Upper lobe of left lung (tissue), 6 donors: ENCODE data around the gene SLFN12L. TPM values are rescaled to one million over a fixed set of nuclear protein-coding genes. Genes with fewer than 3 reads are reported as not detected.

Experiments
- ATAC-seq, 2 donors: fragments of 200-7000 bp; cut with Tn5 transposase; one replicate each; pipeline ENCODE4 v1.9.1; 2022; ENCODE audit warnings: mild to moderate bottlenecking in 2 of 2, moderate library complexity in 2 of 2; ENCODE audit not compliant: low FRiP score in 2 of 2
- DNase-seq, 2 donors: peaks; one replicate each; pipeline ENCODE4 v3.0.0-alpha.2; 2019 to 2020
- H3K27ac ChIP-seq, 4 donors: fragments of 200-600 bp; sonication (generic); one replicate each; pipeline ENCODE4 v1.5.1; 2016 to 2019
- H3K27me3 ChIP-seq, 4 donors: fragments of 200-600 bp; sonication (generic); one replicate each; pipeline ENCODE4 v1.5.1; 2017 to 2019
- H3K36me3 ChIP-seq, 4 donors: fragments of 200-600 bp; sonication (generic); one replicate each; pipeline ENCODE4 v1.5.1; 2016 to 2019
- H3K4me1 ChIP-seq, 4 donors: fragments of 200-600 bp; sonication (generic); one replicate each; pipeline ENCODE4 v1.5.1; 2018 to 2019
- H3K4me3 ChIP-seq, 4 donors: fragments of 200-600 bp; sonication (generic); one replicate each; pipeline ENCODE4 v1.5.1; 2017 to 2019; ENCODE audit warnings: mild to moderate bottlenecking in 2 of 4, moderate library complexity in 1 of 4
- H3K9me3 ChIP-seq, 4 donors: fragments of 200-600 bp; sonication (generic); one replicate each; pipeline ENCODE4 v1.5.1; 2018 to 2019
- EP300 ChIP-seq, 4 donors: sonication (generic); formaldehyde crosslinking; IDR thresholded peaks; one replicate each; pipeline ENCODE4 v1.5.1; 2017; ENCODE audit warnings: antibody characterized with exemption in 4 of 4, control low read depth in 2 of 4
- POLR2A ChIP-seq, 4 donors: fragments of 450-650 bp; IDR thresholded peaks; one replicate each; pipeline ENCODE4 v1.5.1; 2016 to 2017; ENCODE audit warnings: antibody characterized with exemption in 4 of 4, mild to moderate bottlenecking in 2 of 4
- POLR2AphosphoS5 ChIP-seq, 2 donors: sonication (generic); formaldehyde crosslinking; IDR thresholded peaks; one replicate each; pipeline ENCODE4 v1.5.1; 2017; ENCODE audit warnings: antibody characterized with exemption in 2 of 2
- WGBS, 2 donors: methylation state at CpG; one replicate each; pipeline ENCODE4 v1.1.5; 2017 to 2018; 5-methylcytosine and 5-hydroxymethylcytosine counted together
- total RNA-seq, 6 donors: library from RNA; depleted of rRNA in 4 of 6; stranded (reverse); fragments of >200 nt in 4 of 6; gene quantifications; one replicate each; pipeline versions ENCODE4 v1.1.0 to v1.2.1, GENCODE V29; 2016 to 2021
- TF ChIP-seq, protein P1 (sequence below), 6 experiments: fragments of 450-650 bp in 4 of 6; fragments of 200-600 bp in 2 of 6; sonication (generic) in 2 of 6; IDR thresholded peaks; one replicate each; pipeline ENCODE4 v1.5.1; 2016 to 2019; ENCODE audit warnings: antibody characterized with exemption in 6 of 6
- donor health status: DM: no; HTN: no; CAD: no; lungs with moderate emphysema.
- donor health status: DM: no; HTN: yes; CAD: no; lungs with severe emphysema.

SLFN12L gene
- 10 to 100 TPM in 2 of 6 donors, 1 to 10 TPM in 4; 2.5 to 26.2 (median 5.9) TPM for total RNA-seq

DNA sequence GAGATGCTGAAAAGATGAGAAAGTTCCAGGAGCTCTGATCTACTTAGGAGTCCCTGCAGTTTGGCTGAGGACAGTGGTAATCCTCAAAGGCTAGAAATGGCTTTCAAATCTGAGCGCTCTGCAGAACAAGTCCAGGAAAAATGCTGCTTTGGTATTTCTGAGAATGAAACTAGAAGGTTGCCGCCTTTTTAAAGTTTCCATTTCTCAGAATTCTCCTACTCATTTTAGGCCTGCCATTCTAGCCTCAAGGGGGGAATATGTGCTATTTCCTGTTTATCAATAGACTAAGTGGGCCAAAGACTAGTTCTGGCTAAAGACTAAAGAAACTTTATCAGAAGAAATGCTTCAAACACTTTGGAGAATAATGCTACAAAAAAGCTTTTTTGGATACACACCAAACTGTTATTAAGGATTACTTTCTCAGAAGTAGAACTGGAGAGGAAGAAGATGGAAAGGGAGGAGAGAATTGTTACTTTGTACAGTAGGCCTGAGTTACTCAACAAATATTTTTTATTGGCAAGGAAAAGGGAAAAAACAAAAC, at the start of gene SLFN12L:
Gene SLFN12L, minus strand, starts transcription at position 78 of the 541 bp plus-strand sequence. CDS start 15,314 bp downstream, outside the sequence.
- H3K4me3 ChIP-seq: peak within 1 kb of the TSS in 3 of 4 donors; percentile 10 to 31 (median 21)
- H3K36me3 ChIP-seq: no peaks in the 10 kb centered on the region
- ATAC-seq (peak in 1 of 2 donors; percentile 46), DNase-seq (no peak)
- TF ChIP-seq, protein P1, sequence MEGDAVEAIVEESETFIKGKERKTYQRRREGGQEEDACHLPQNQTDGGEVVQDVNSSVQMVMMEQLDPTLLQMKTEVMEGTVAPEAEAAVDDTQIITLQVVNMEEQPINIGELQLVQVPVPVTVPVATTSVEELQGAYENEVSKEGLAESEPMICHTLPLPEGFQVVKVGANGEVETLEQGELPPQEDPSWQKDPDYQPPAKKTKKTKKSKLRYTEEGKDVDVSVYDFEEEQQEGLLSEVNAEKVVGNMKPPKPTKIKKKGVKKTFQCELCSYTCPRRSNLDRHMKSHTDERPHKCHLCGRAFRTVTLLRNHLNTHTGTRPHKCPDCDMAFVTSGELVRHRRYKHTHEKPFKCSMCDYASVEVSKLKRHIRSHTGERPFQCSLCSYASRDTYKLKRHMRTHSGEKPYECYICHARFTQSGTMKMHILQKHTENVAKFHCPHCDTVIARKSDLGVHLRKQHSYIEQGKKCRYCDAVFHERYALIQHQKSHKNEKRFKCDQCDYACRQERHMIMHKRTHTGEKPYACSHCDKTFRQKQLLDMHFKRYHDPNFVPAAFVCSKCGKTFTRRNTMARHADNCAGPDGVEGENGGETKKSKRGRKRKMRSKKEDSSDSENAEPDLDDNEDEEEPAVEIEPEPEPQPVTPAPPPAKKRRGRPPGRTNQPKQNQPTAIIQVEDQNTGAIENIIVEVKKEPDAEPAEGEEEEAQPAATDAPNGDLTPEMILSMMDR (IDR thresholded peaks at IDR 0.05): no peak
- TF ChIP-seq POLR2AphosphoS5 (IDR thresholded peaks at IDR 0.05) (no peak), POLR2A (IDR thresholded peaks at IDR 0.05) (no peak), EP300 (IDR thresholded peaks at IDR 0.05) (no peak)
- no peaks in the 10 kb centered on the region for H3K27me3 ChIP-seq
- 43 to 61% methylated on average over 2 of the region's 2 CpGs for WGBS, 2 donors
- no peaks in the 10 kb centered on the region for H3K9me3 ChIP-seq
- peak within 1 kb of the TSS; percentile 37 to 72 (median 52) for H3K27ac ChIP-seq
- peaks cover 17 to 56% (median 36%) of the 10 kb centered on the region in 4 donors for H3K4me1 ChIP-seq

- H3K4me3 ChIP-seq: peak overlapping the region in 3 of 4 donors; percentile 66 to 74 (median 69)
- peak; percentile 12 to 35 for ATAC-seq
- H3K9me3 ChIP-seq: no peaks in the 10 kb centered on the region
- TF ChIP-seq, protein P1 (IDR thresholded peaks at IDR 0.05): no peak
- TF ChIP-seq POLR2AphosphoS5 (IDR thresholded peaks at IDR 0.05) (no peak), POLR2A (IDR thresholded peaks at IDR 0.05) (no peak), EP300 (IDR thresholded peaks at IDR 0.05) (no peak)
- H3K36me3 ChIP-seq: no peaks in the 10 kb centered on the region
- H3K27me3 ChIP-seq: no peaks in the 10 kb centered on the region
- peak overlapping the region; percentile 91 to 97 (median 95) for H3K27ac ChIP-seq
- WGBS, 2 donors: 24 to 26% methylated on average over 7 of the region's 7 CpGs
- no peak for DNase-seq
- H3K4me1 ChIP-seq: peaks cover 15 to 41% (median 25%) of the 10 kb centered on the region in 4 donors
Measured at GRCh38 chr17:35586569-35587073, 49.1 kb upstream of the SLFN12L start.

- Histone ChIP-seq H3K9me3 (no peaks in the 10 kb centered on the region), H3K4me1 (peaks cover 14 to 23% (median 18%) of the 10 kb centered on the region in 4 donors), H3K27ac (no peak overlapping the region), H3K36me3 (no peaks in the 10 kb centered on the region), H3K27me3 (no peaks in the 10 kb centered on the region), H3K4me3 (no peak overlapping the region)
- no peak for DNase-seq
- TF ChIP-seq, protein P1 (IDR thresholded peaks at IDR 0.05): no peak
- TF ChIP-seq POLR2AphosphoS5 (IDR thresholded peaks at IDR 0.05) (no peak), EP300 (IDR thresholded peaks at IDR 0.05) (no peak), POLR2A (IDR thresholded peaks at IDR 0.05) (no peak)
- no peak for ATAC-seq
- WGBS, 2 donors: 90 to 91% methylated on average over 1 of the region's 1 CpG
Measured at GRCh38 chr17:35584061-35584460, 46.6 kb upstream of the SLFN12L start.

DNA sequence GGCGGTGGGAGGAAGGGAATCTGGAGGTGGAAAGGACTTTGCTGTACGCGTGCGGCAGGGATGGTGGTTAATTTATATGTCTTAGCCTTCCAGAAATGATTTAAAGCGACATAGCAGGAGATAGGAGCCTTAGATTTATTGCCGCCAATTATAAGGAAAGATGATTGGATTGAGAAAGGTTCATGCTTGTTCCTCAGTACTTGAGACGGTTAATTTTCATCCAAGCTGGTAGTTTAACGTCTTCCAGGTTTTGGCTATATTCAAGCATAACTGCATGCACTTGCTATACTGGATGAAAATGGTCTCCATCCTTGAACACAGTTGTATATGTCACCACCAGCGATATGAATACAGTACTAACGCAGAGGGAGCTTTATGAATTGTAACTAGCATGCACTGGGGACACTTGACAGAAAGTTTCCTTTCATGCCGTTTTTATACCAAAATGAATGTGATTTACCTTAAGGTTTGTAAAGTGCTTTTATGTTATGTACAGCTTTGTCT, 41.5 kb upstream of the SLFN12L start:
- Histone ChIP-seq H3K4me3 (peak overlapping the region; percentile 56 to 75 (median 66)), H3K36me3 (peaks cover 0 to 18% (median 2%) of the 10 kb centered on the region in 4 donors), H3K9me3 (no peaks in the 10 kb centered on the region), H3K27me3 (no peaks in the 10 kb centered on the region), H3K4me1 (peaks cover 14 to 21% (median 18%) of the 10 kb centered on the region in 4 donors), H3K27ac (peak overlapping the region; percentile 84 to 96 (median 87))
- 1 to 5% methylated on average over 11 of the region's 11 CpGs for WGBS, 2 donors
- ATAC-seq (no peak), DNase-seq (no peak)
- no peak for TF ChIP-seq EP300 (IDR thresholded peaks at IDR 0.05)
- TF ChIP-seq, protein P1 (IDR thresholded peaks at IDR 0.05): no peak
- TF ChIP-seq POLR2A (IDR thresholded peaks at IDR 0.05): no peak
- no peak for TF ChIP-seq POLR2AphosphoS5 (IDR thresholded peaks at IDR 0.05)
